ENCODE measurements around the gene EPDR1.

GRCh38 chr7:37952240-37952639 is 31.8 kb downstream of the EPDR1 start:
- TF ChIP-seq YY1 (IDR thresholded peaks at IDR 0.05; ENCODE audit: insufficient read depth, insufficient read length) = no peak
- TF ChIP-seq ZNF274 (IDR thresholded peaks at IDR 0.05; ENCODE audit: low read depth, low read length) = no peak
